Endothelial cell of umbilical vein (primary cell): Measurements from ENCODE around the gene GIMAP2.

Experiments used
- FOS ChIP-seq: IDR thresholded peaks from 2 replicates; pipeline ENCODE4 v1.6.1; 2011; ENCODE audit warnings: mild to moderate bottlenecking, low read length, moderate library complexity, borderline replicate concordance; ENCODE audit not compliant: insufficient read depth
- POLR2A ChIP-seq: IDR thresholded peaks from 2 replicates; pipeline ENCODE4 v1.6.1; 2012; ENCODE audit warnings: low read depth, mild to moderate bottlenecking, control low read depth, low read length
- POLR2AphosphoS5 ChIP-seq: IDR thresholded peaks from 2 replicates; pipeline ENCODE4 v1.6.1; 2012; ENCODE audit warnings: low read depth, mild to moderate bottlenecking, control low read depth, low read length, moderate library complexity; ENCODE audit not compliant: insufficient read depth
- TF ChIP-seq, protein P1 (sequence below), 2 donors: IDR thresholded peaks; 1 replicate in 1 of 2; 2 replicates in 1 of 2; pipeline ENCODE4 v1.5.1; 2011; ENCODE audit warnings: low read length in 2 of 2, mild to moderate bottlenecking in 2 of 2, moderate library complexity in 2 of 2, control low read depth in 1 of 2, inconsistent platforms in 1 of 2, low read depth in 1 of 2; ENCODE audit not compliant: insufficient read depth in 1 of 2; ENCODE audit errors: extremely low read depth in 1 of 2
- TF ChIP-seq, protein P2 (sequence below): IDR thresholded peaks from 2 replicates; pipeline ENCODE4 v1.6.1; 2011; ENCODE audit not compliant: insufficient read depth, insufficient read length

DNA sequence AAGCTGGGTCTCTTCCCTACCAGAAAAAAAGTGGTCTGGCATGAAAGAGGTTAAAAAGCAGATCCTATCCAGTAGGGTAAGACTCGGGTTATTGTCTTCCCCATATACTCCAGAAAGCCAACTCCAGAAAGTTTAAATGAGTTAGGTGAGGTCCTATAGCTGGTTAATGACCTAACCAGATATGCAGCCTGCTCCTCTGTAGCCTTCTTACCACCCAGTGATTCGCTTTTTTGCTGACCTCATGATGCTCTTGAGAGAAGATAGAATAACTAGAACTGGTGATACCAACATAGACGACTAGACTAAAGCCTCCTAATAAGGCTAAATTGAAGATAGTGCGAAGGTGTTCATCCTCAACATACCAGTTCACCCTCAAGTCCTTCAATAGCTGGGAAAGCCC, 30.2 kb downstream of the GIMAP2 start:
- TF ChIP-seq POLR2AphosphoS5, result no peak
- TF ChIP-seq, protein P1, sequence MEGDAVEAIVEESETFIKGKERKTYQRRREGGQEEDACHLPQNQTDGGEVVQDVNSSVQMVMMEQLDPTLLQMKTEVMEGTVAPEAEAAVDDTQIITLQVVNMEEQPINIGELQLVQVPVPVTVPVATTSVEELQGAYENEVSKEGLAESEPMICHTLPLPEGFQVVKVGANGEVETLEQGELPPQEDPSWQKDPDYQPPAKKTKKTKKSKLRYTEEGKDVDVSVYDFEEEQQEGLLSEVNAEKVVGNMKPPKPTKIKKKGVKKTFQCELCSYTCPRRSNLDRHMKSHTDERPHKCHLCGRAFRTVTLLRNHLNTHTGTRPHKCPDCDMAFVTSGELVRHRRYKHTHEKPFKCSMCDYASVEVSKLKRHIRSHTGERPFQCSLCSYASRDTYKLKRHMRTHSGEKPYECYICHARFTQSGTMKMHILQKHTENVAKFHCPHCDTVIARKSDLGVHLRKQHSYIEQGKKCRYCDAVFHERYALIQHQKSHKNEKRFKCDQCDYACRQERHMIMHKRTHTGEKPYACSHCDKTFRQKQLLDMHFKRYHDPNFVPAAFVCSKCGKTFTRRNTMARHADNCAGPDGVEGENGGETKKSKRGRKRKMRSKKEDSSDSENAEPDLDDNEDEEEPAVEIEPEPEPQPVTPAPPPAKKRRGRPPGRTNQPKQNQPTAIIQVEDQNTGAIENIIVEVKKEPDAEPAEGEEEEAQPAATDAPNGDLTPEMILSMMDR (IDR thresholded peaks at IDR 0.05; ENCODE audit: extremely low read depth in 1 of 2, insufficient read depth in 1 of 2, low read depth in 1 of 2, low read length in 2 of 2), result no peak
- TF ChIP-seq POLR2A, result no peak
- TF ChIP-seq, protein P2, sequence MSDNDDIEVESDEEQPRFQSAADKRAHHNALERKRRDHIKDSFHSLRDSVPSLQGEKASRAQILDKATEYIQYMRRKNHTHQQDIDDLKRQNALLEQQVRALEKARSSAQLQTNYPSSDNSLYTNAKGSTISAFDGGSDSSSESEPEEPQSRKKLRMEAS, result no peak
- no peak for TF ChIP-seq FOS
